Erythroblast (primary cell): ENCODE data around the gene MYL10.

Experiments
- GATA1 ChIP-seq: IDR thresholded peaks from 2 replicates; pipeline ENCODE4 v1.6.1; 2011; ENCODE audit warnings: low read depth, mild to moderate bottlenecking, control low read depth, low read length, moderate library complexity
- POLR2A ChIP-seq: IDR thresholded peaks from 2 replicates; pipeline ENCODE4 v1.6.1; 2011; ENCODE audit warnings: mild to moderate bottlenecking, low read length

- TF ChIP-seq POLR2A (no peak), GATA1 (no peak)
Observed at GRCh38 chr7:101595766-101596537, 33.1 kb downstream of the MYL10 start.
